HG02759 (cell line): ENCODE data around the gene RAB15.

Experiments used
- ATAC-seq: cut with Tn5 transposase; IDR thresholded peaks from one replicate; pipeline ENCODE4 v1.9.1; 2021; ENCODE audit warnings: mild to moderate bottlenecking, moderate library complexity; ENCODE audit not compliant: unreplicated experiment

Gene RAB15

GRCh38 chr14:64939817-64940190 is 32.3 kb downstream of the RAB15 start:
- no peak for ATAC-seq

DNA sequence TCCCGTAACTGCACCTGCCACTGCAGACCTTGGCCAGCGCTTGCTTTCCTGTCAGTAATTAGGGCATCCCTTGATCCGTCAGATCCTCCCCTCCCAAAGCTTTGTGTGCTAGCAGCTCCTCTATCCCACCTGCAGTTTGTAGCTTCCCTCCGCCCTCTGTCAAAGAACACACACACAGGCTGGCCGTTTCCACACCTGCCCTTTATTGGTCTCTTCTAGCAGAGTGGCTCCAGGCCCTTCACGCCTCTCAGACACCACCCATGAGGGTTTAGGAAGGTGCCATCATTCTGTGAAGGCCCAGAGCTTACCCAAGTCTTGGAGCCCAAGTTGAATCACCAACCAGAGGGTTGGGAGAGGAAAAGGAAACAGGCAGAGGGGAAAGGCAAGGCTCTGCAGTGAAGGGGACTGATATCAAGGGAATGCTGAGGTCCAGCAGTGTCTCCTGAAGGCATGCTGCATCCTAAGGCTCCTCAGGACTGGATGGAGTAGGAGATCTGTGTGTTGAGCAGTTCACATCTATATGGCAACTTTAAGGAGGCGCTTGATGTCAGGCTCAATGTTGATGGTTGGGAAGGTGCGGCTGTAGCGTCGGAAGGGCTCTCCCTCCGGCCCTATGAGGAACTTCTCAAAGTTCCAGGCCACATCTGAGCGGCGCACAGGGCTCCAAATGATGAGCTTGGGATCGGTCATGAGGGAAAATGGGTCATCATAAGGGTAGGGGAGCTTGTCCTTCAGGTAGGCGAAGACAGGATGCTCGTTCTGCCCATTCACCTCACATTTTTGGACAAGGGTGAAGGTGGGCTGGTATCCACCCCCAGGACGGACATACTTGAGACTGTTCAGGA is 32.9 kb downstream of the RAB15 start:
- ATAC-seq, result no peak

DNA sequence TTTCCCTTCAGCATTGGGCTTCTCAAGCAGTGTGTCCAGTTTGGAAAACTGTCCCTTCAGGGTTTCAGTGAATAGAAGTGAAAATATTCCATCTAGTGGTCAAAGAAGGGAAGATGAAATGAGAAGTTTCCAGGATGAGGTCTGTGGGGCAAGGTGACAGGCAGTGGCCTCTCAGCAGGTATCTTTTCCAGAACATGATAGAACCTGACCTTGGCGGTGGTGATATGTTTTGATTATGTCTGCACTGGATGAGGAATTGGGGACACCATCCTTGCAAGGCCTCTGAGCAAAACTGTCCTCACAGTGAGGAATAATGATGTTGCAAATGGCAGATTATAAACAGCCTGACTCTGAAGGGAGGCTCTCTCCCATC is 34.3 kb downstream of the RAB15 start:
- no peak for ATAC-seq

- no peak for ATAC-seq
Observed at GRCh38 chr14:64937171-64937820, 34.8 kb downstream of the RAB15 start.

- ATAC-seq, result no peak
Observed at GRCh38 chr14:64935508-64935907, 36.6 kb downstream of the RAB15 start.

GRCh38 chr14:64934338-64934929 is 37.7 kb downstream of the RAB15 start:
- no peak for ATAC-seq

- no peak for ATAC-seq
Observed at GRCh38 chr14:64932231-64932630, 39.9 kb downstream of the RAB15 start.

- ATAC-seq, result no peak
Observed at GRCh38 chr14:64931123-64931522, 41.0 kb downstream of the RAB15 start.

DNA sequence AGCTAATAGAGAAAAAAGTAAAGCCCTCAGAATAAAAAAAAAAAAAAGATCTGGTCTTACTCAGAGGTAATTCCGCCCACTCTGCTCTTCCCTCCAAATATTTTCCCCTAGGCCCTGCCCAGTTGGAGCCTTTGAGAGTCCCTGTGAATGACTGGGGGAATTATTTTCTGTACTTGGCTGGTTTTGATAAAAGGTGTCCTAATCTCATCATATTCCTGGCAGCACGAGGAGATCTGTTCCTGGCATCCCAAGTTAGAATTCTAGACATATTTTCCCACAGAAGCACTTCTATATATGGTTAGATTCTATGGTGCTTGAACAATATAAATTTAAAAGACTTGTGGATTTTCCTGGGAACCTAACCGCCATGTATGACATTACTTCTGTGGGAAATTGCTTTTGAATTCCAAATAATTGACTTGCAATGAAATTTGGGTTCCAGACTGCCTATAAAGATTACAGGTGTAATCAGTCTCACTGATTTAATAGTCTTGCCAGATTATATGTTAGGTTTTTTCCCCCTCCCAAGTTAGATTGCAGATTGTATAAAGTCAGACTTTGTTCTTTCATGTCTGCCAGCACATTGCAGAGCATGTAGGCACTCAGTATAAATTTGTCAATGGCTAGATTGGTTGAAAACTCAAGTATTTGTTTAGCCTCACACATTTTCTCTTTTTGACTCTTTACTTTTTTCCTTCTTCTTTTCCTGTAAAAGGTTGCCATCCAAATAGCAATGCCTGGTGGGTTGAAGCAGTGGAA is 41.9 kb downstream of the RAB15 start:
- ATAC-seq, result no peak

- no peak for ATAC-seq
Observed at GRCh38 chr14:64929014-64929359, 43.1 kb downstream of the RAB15 start.

GRCh38 chr14:64928239-64929013 is 43.7 kb downstream of the RAB15 start:
- peak; percentile 67 for ATAC-seq

- no peak for ATAC-seq
Observed at GRCh38 chr14:64927031-64927430, 45.1 kb downstream of the RAB15 start.

- ATAC-seq, result no peak
Observed at GRCh38 chr14:64926398-64926995, 45.6 kb downstream of the RAB15 start.

- ATAC-seq, result no peak
Observed at GRCh38 chr14:64923015-64923414, 49.1 kb downstream of the RAB15 start.

DNA sequence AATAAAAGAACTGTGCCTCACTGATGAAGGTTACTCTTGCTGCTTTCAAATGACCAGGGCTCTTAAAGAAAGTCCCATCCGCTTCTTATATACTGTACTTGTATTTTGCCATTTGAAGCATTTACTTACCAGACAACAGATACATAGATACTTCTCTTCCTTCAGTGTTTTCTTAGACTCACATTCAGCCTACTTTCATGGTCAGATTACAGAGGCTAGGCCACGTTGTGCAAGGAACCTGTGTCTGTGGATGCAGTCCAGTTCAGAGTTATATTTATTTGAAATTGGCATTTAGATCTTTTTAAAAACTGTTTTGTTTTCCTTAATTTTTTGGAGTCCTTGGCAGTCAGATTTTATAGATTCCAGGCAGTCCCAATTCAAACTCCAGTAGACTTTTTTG is 51.7 kb downstream of the RAB15 start:
- ATAC-seq, result no peak

- ATAC-seq, result no peak
Observed at GRCh38 chr14:64919618-64920017, 52.5 kb downstream of the RAB15 start.

DNA sequence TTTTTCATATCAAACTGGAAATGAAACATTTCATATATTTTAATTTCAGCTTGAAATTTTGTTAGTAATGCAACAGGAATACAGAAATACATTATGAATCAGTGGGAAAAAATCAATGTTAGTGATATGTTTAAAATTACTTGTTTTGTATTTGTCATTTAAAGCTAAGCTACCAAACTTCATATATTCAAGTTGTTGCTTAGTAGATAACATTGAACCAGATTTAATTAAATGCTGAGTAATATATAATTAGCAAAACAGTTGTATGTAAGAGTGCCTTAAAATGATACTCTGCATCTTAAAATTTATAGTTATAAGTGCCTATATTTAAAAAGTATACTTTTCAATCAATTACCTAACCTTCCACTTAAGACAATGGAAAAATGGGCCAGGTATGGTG is 52.9 kb downstream of the RAB15 start:
- ATAC-seq, result no peak

DNA sequence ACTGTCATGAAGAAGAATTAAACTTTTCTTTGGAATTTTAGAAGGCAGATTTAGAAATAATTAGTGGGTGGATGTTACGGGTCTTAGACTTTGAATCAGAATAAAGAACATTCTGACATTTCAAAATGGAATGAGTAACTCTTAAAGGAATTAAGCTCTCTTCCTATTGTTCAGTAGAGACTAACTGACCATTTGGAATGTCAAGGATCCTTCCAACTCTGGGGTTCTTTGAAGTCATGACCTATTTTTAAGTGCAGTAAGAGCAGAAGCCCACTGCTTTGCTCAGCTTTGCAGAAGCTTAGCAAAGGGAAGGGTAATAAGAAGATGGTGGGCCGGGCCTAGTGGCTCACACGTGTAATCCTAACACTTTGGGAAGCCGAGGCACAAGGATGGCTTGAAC is 53.9 kb downstream of the RAB15 start:
- ATAC-seq, result no peak

GRCh38 chr14:64915797-64916196 is 56.3 kb downstream of the RAB15 start:
- ATAC-seq, result no peak

DNA sequence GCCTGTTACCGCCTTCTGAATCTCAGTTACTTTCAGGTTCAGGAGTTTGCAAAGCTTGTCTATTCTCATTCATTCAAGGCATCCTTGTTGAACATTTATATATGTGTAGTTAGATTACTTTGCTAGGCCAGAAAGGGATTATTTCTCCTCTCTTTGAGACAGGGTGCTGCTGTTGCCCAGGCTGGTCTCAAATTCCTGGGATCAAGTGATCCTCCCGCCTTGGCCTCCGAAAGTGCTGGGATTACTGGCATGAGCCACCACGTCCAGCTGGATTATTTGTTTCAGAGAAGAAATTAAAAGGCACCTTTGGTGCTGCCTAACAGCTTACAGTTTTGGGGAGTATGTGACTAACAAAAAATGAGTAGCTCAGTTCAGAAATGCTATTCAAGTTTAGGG is 57.1 kb downstream of the RAB15 start:
- no peak for ATAC-seq
